ENCODE measurements around the gene CSTPP1.
"Not testable (repeated sequence)": the region's sequence is repeated elsewhere in the genome, so short reads cannot be mapped to it uniquely, and the experiment has no call there.

CSTPP1 gene

GRCh38 chr11:46997796-46998195 is 61.2 kb downstream of the CSTPP1 start:
- not testable (repeated sequence) for DNase-seq

- DNase-seq = no peak
Observed at GRCh38 chr11:46999217-46999616, 62.7 kb downstream of the CSTPP1 start.

GRCh38 chr11:47000033-47000432 is 63.5 kb downstream of the CSTPP1 start:
- DNase-seq = no peak

GRCh38 chr11:47001781-47002181 is 65.2 kb downstream of the CSTPP1 start:
- DNase-seq = no peak

- no peak for DNase-seq
Observed at GRCh38 chr11:47002390-47002789, 65.8 kb downstream of the CSTPP1 start.

GRCh38 chr11:47003180-47003877 is 66.8 kb downstream of the CSTPP1 start:
- no peak for DNase-seq

GRCh38 chr11:47004595-47005033 is 68.1 kb downstream of the CSTPP1 start:
- DNase-seq = peak; percentile 60

- no peak for DNase-seq
Observed at GRCh38 chr11:47005441-47005840, 68.9 kb downstream of the CSTPP1 start.

- no peak for DNase-seq
Observed at GRCh38 chr11:47007579-47007978, 71.0 kb downstream of the CSTPP1 start.

GRCh38 chr11:47010179-47010578 is 73.6 kb downstream of the CSTPP1 start:
- no peak for DNase-seq

GRCh38 chr11:47014097-47014496 is 77.5 kb downstream of the CSTPP1 start:
- DNase-seq = no peak

GRCh38 chr11:47018637-47019036 is 82.1 kb downstream of the CSTPP1 start:
- DNase-seq = no peak

- DNase-seq = no peak
Observed at GRCh38 chr11:47020793-47021526, 84.4 kb downstream of the CSTPP1 start.

GRCh38 chr11:47021527-47021818 is 84.9 kb downstream of the CSTPP1 start:
- no peak for DNase-seq

GRCh38 chr11:47021965-47022364 is 85.4 kb downstream of the CSTPP1 start:
- DNase-seq = no peak

GRCh38 chr11:47028195-47029093 is 91.9 kb downstream of the CSTPP1 start:
- no peak for DNase-seq

GRCh38 chr11:47033439-47033838 is 96.9 kb downstream of the CSTPP1 start:
- DNase-seq = no peak

- no peak for DNase-seq
Observed at GRCh38 chr11:47034091-47034490, 97.5 kb downstream of the CSTPP1 start.

- no peak for DNase-seq
Observed at GRCh38 chr11:47035108-47035507, 98.5 kb downstream of the CSTPP1 start.

GRCh38 chr11:47044119-47044518 is 107.6 kb downstream of the CSTPP1 start:
- no peak for DNase-seq

- DNase-seq = no peak
Observed at GRCh38 chr11:47047972-47048371, 111.4 kb downstream of the CSTPP1 start.

- DNase-seq = no peak
Observed at GRCh38 chr11:47050284-47050683, 113.7 kb downstream of the CSTPP1 start.

GRCh38 chr11:47051217-47051616 is 114.7 kb downstream of the CSTPP1 start:
- no peak for DNase-seq

- no peak for DNase-seq
Observed at GRCh38 chr11:47052165-47052564, 115.6 kb downstream of the CSTPP1 start.
